ENCODE measurements around the gene PDGFB.

Gene PDGFB

GRCh38 chr22:39263626-39264348 is 19.0 kb upstream of the PDGFB start:
- no peak for DNase-seq (ENCODE audit: extremely low read depth, insufficient read length)
- no peak for TF ChIP-seq CTCF (IDR thresholded peaks at IDR 0.05; ENCODE audit: insufficient read depth, low read length, poor library complexity, severe bottlenecking)
- Histone ChIP-seq H3K27me3 (replicated peaks; ENCODE audit: control insufficient read depth, insufficient read depth, low read length) (no peaks in the 10 kb centered on the region), H3K4me3 (replicated peaks; ENCODE audit: low read depth, low read length) (no peak overlapping the region), H3K36me3 (ENCODE audit: control insufficient read depth, insufficient read depth, low read length) (no peaks in the 10 kb centered on the region)

- TF ChIP-seq CTCF (IDR thresholded peaks at IDR 0.05; ENCODE audit: insufficient read depth, low read length, poor library complexity, severe bottlenecking): no peak
- H3K4me3 ChIP-seq (replicated peaks; ENCODE audit: low read depth, low read length): no peak overlapping the region
- DNase-seq (ENCODE audit: extremely low read depth, insufficient read length): no peak
- H3K27me3 ChIP-seq (replicated peaks; ENCODE audit: control insufficient read depth, insufficient read depth, low read length): no peaks in the 10 kb centered on the region
- H3K36me3 ChIP-seq (ENCODE audit: control insufficient read depth, insufficient read depth, low read length): no peaks in the 10 kb centered on the region
These were observed 14.9 kb upstream of the PDGFB start for GRCh38 chr22:39259666-39260065.

GRCh38 chr22:39257901-39258475 is 13.2 kb upstream of the PDGFB start:
- no peaks in the 10 kb centered on the region for H3K27me3 ChIP-seq (replicated peaks; ENCODE audit: control insufficient read depth, insufficient read depth, low read length)

GRCh38 chr22:39256979-39257378 is 12.2 kb upstream of the PDGFB start:
- Histone ChIP-seq H3K36me3 (ENCODE audit: control insufficient read depth, insufficient read depth, low read length) (no peaks in the 10 kb centered on the region), H3K4me3 (replicated peaks; ENCODE audit: low read depth, low read length) (no peak overlapping the region), H3K27me3 (replicated peaks; ENCODE audit: control insufficient read depth, insufficient read depth, low read length) (no peaks in the 10 kb centered on the region)
- TF ChIP-seq CTCF (IDR thresholded peaks at IDR 0.05; ENCODE audit: insufficient read depth, low read length, poor library complexity, severe bottlenecking): no peak
- DNase-seq (ENCODE audit: extremely low read depth, insufficient read length): no peak

More at GRCh38 chr22:39257901-39258475, 13.2 kb upstream of the PDGFB start:
- TF ChIP-seq CTCF (IDR thresholded peaks at IDR 0.05; ENCODE audit: insufficient read depth, low read length, poor library complexity, severe bottlenecking): no peak
- Histone ChIP-seq H3K4me3 (replicated peaks; ENCODE audit: low read depth, low read length) (no peak overlapping the region), H3K36me3 (ENCODE audit: control insufficient read depth, insufficient read depth, low read length) (no peaks in the 10 kb centered on the region)
- DNase-seq (ENCODE audit: extremely low read depth, insufficient read length): no peak

GRCh38 chr22:39256186-39256552 is 11.4 kb upstream of the PDGFB start:
- Histone ChIP-seq H3K4me3 (replicated peaks; ENCODE audit: low read depth, low read length) (no peak overlapping the region), H3K36me3 (ENCODE audit: control insufficient read depth, insufficient read depth, low read length) (no peaks in the 10 kb centered on the region), H3K27me3 (replicated peaks; ENCODE audit: control insufficient read depth, insufficient read depth, low read length) (no peaks in the 10 kb centered on the region)
- no peak for TF ChIP-seq CTCF (IDR thresholded peaks at IDR 0.05; ENCODE audit: insufficient read depth, low read length, poor library complexity, severe bottlenecking)
- no peak for DNase-seq (ENCODE audit: extremely low read depth, insufficient read length)
